ENCODE measurements around the gene DUSP1.

GRCh38 chr5:172726966-172727365 is 44.0 kb downstream of the DUSP1 start:
- TF ChIP-seq, protein P1, sequence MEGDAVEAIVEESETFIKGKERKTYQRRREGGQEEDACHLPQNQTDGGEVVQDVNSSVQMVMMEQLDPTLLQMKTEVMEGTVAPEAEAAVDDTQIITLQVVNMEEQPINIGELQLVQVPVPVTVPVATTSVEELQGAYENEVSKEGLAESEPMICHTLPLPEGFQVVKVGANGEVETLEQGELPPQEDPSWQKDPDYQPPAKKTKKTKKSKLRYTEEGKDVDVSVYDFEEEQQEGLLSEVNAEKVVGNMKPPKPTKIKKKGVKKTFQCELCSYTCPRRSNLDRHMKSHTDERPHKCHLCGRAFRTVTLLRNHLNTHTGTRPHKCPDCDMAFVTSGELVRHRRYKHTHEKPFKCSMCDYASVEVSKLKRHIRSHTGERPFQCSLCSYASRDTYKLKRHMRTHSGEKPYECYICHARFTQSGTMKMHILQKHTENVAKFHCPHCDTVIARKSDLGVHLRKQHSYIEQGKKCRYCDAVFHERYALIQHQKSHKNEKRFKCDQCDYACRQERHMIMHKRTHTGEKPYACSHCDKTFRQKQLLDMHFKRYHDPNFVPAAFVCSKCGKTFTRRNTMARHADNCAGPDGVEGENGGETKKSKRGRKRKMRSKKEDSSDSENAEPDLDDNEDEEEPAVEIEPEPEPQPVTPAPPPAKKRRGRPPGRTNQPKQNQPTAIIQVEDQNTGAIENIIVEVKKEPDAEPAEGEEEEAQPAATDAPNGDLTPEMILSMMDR (IDR thresholded peaks at IDR 0.05), result no peak
- no peak for TF ChIP-seq POLR2A (IDR thresholded peaks at IDR 0.05)

Measured in thyroid gland (tissue), 4 donors.